GM23338 (cell line): ENCODE results near the gene PIGZ. TPM values are rescaled to one million over a fixed set of nuclear protein-coding genes. Genes with fewer than 3 reads are reported as not detected.

Source experiments
- ATAC-seq: fragments of 200-7000 bp; cut with Tn5 transposase; 3 replicates; pipeline ENCODE4 v1.9.1; 2020
- DNase-seq: peaks from one replicate; pipeline ENCODE4 v3.0.0-alpha.2; 2015; ENCODE audit warnings: low spot score
- H2AFZ ChIP-seq: fragments of 200-600 bp; sonication (generic); 2 replicates; pipeline ENCODE4 v1.8.0; 2016; ENCODE audit warnings: antibody characterized with exemption, mild to moderate bottlenecking, moderate library complexity
- H3F3A ChIP-seq: fragments of 200-600 bp; sonication (generic); replicated peaks from 2 replicates; pipeline ENCODE4 v1.8.0; 2017; ENCODE audit warnings: antibody characterized with exemption, mixed run types, low read depth
- H3K27ac ChIP-seq: fragments of 200-600 bp; sonication (generic); 2 replicates; pipeline ENCODE4 v1.6.1; 2016; ENCODE audit warnings: low read depth
- H3K27me3 ChIP-seq: fragments of 200-600 bp; sonication (generic); 2 replicates; pipeline ENCODE4 v1.8.0; 2016; ENCODE audit warnings: mild to moderate bottlenecking, mixed run types, moderate library complexity; ENCODE audit not compliant: insufficient read depth
- H3K36me3 ChIP-seq: fragments of 200-600 bp; sonication (generic); 2 replicates; pipeline ENCODE4 v1.8.0; 2016; ENCODE audit warnings: mild to moderate bottlenecking; ENCODE audit not compliant: insufficient read depth
- H3K4me1 ChIP-seq: fragments of 200-600 bp; sonication (generic); 2 replicates; pipeline ENCODE4 v1.8.0; 2016; ENCODE audit warnings: mild to moderate bottlenecking, moderate library complexity; ENCODE audit not compliant: insufficient read depth
- H3K4me2 ChIP-seq: fragments of 200-600 bp; sonication (generic); 2 replicates; pipeline ENCODE4 v1.7.1; 2017; ENCODE audit warnings: mixed run types
- H3K4me3 ChIP-seq: fragments of 200-600 bp; sonication (generic); 2 replicates; pipeline ENCODE4 v1.6.1; 2016; ENCODE audit warnings: mixed run types
- H3K79me2 ChIP-seq: fragments of 200-600 bp; sonication (generic); replicated peaks from 2 replicates; pipeline ENCODE4 v1.8.0; 2017; ENCODE audit warnings: mild to moderate bottlenecking; ENCODE audit not compliant: insufficient read depth
- H3K9me2 ChIP-seq: fragments of 200-600 bp; sonication (generic); 2 replicates; pipeline ENCODE4 v1.8.0; 2017; ENCODE audit not compliant: insufficient read depth
- H4K20me1 ChIP-seq: fragments of 200-600 bp; sonication (generic); replicated peaks from 2 replicates; pipeline ENCODE4 v1.8.0; 2017; ENCODE audit warnings: mild to moderate bottlenecking; ENCODE audit not compliant: insufficient read depth
- H3K27ac Mint-ChIP-seq: 2 replicates; pipeline ENCODE4 v1.8.0; 2020; ENCODE audit warnings: inconsistent platforms, mild to moderate bottlenecking, moderate library complexity, mixed read lengths
- H3K27me3 Mint-ChIP-seq: 3 replicates; pipeline ENCODE4 v1.8.0; 2022; ENCODE audit warnings: low read depth, mild to moderate bottlenecking, moderate library complexity, mixed read lengths, inconsistent platforms; ENCODE audit not compliant: insufficient read depth, poor library complexity
- H3K36me3 Mint-ChIP-seq: 3 replicates; pipeline ENCODE4 v1.8.0; 2021; ENCODE audit warnings: low read depth, mild to moderate bottlenecking, inconsistent platforms, moderate library complexity, mixed read lengths
- H3K4me1 Mint-ChIP-seq: 3 replicates; pipeline ENCODE4 v1.8.0; 2020; ENCODE audit warnings: mild to moderate bottlenecking, inconsistent platforms, mixed read lengths
- H3K4me3 Mint-ChIP-seq: 3 replicates; pipeline ENCODE4 v1.8.0; 2021; ENCODE audit warnings: moderate library complexity, mild to moderate bottlenecking, inconsistent platforms, mixed read lengths
- H3K9me3 Mint-ChIP-seq: 3 replicates; pipeline ENCODE4 v1.8.0; 2020; ENCODE audit warnings: moderate library complexity, mild to moderate bottlenecking, inconsistent platforms, mixed read lengths
- CTCF ChIP-seq, 2 experiments: fragments of 200-600 bp in 1 of 2; sonication (generic) in 1 of 2; conservative IDR thresholded peaks; 2 replicates each; pipeline versions ENCODE4 v1.5.1 to v1.6.1; 2016 to 2017; ENCODE audit warnings: antibody characterized with exemption in 2 of 2, low read depth in 2 of 2, mild to moderate bottlenecking in 2 of 2, moderate library complexity in 1 of 2
- EZH2 ChIP-seq: fragments of 200-600 bp; sonication (generic); IDR thresholded peaks from one replicate; pipeline ENCODE4 v1.8.0; 2017; ENCODE audit warnings: antibody characterized with exemption, mild to moderate bottlenecking, low read depth; ENCODE audit not compliant: unreplicated experiment
- NANOG ChIP-seq: IDR thresholded peaks from 2 replicates; pipeline ENCODE4 v1.6.1; 2016; ENCODE audit warnings: antibody characterized with exemption, borderline replicate concordance
- POLR2AphosphoS5 ChIP-seq: IDR thresholded peaks from 2 replicates; pipeline ENCODE4 v1.6.1; 2016; ENCODE audit warnings: antibody characterized with exemption, low read depth
- STAT1 ChIP-seq: IDR thresholded peaks from one replicate; pipeline ENCODE4 v1.6.1; 2016; ENCODE audit warnings: antibody characterized with exemption; ENCODE audit not compliant: unreplicated experiment
- ZNF331 ChIP-seq: fragments of 250-450 bp; sonication (Bioruptor Pico); IDR thresholded peaks from 2 replicates; pipeline ENCODE4 v1.5.0; 2020; ENCODE audit warnings: low read depth, mild to moderate bottlenecking, moderate library complexity
- ZNF462 ChIP-seq: fragments of 250-450 bp; sonication (Bioruptor Pico); IDR thresholded peaks from 2 replicates; pipeline ENCODE4 v1.5.0; 2020; ENCODE audit warnings: mild to moderate bottlenecking, moderate library complexity
- polyA plus RNA-seq: library from polyadenylated mRNA; unstranded; fragments of >200 nt; fragmentation: Nextera tagmentation; extraction: Ambion mirVana; gene quantifications from 2 replicates; pipeline ENCODE4 v1.2.1, GENCODE V29; 2016
- total RNA-seq: library from RNA; depleted of rRNA; stranded (reverse); fragments of >200 nt; shearing (Covaris generic); gene quantifications from 2 replicates; pipeline ENCODE4 v1.2.3, GENCODE V29; 2014
- TF ChIP-seq, protein P1 (sequence below): IDR thresholded peaks from one replicate; pipeline ENCODE4 v1.6.1; 2018; ENCODE audit warnings: antibody characterized with exemption; ENCODE audit not compliant: unreplicated experiment

PIGZ gene
- total and polyA plus RNA-seq, 2 experiments from 2014 or later: 0.16 TPM; not detected in 1

DNA sequence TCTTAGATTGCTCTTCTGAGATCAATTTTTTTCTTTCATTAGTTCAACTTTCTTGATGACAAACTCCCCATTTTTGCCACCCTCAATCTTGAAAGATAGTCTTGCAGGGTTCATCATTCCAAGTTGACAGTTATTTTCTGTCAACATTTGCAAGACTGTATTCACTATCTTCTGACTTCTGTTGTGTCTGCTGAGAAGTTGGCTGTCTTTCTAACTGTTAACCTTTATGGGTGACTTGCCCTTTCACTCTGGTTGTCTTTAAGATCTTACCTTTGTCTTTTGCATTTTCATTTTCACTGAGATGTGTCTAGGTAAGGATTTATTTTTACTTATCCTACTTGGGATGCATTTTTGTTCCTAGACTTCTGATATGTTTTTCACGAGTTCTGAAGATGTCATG lies 14.6 kb upstream of the PIGZ start (continued):
- TF ChIP-seq ZNF462 (CRISPR knock-in tag): no peak
- no peak for TF ChIP-seq ZNF331 (CRISPR knock-in tag)
- no peak for TF ChIP-seq NANOG
- no peak for TF ChIP-seq EZH2
- TF ChIP-seq, protein P1, sequence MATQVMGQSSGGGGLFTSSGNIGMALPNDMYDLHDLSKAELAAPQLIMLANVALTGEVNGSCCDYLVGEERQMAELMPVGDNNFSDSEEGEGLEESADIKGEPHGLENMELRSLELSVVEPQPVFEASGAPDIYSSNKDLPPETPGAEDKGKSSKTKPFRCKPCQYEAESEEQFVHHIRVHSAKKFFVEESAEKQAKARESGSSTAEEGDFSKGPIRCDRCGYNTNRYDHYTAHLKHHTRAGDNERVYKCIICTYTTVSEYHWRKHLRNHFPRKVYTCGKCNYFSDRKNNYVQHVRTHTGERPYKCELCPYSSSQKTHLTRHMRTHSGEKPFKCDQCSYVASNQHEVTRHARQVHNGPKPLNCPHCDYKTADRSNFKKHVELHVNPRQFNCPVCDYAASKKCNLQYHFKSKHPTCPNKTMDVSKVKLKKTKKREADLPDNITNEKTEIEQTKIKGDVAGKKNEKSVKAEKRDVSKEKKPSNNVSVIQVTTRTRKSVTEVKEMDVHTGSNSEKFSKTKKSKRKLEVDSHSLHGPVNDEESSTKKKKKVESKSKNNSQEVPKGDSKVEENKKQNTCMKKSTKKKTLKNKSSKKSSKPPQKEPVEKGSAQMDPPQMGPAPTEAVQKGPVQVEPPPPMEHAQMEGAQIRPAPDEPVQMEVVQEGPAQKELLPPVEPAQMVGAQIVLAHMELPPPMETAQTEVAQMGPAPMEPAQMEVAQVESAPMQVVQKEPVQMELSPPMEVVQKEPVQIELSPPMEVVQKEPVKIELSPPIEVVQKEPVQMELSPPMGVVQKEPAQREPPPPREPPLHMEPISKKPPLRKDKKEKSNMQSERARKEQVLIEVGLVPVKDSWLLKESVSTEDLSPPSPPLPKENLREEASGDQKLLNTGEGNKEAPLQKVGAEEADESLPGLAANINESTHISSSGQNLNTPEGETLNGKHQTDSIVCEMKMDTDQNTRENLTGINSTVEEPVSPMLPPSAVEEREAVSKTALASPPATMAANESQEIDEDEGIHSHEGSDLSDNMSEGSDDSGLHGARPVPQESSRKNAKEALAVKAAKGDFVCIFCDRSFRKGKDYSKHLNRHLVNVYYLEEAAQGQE: no peak

DNA sequence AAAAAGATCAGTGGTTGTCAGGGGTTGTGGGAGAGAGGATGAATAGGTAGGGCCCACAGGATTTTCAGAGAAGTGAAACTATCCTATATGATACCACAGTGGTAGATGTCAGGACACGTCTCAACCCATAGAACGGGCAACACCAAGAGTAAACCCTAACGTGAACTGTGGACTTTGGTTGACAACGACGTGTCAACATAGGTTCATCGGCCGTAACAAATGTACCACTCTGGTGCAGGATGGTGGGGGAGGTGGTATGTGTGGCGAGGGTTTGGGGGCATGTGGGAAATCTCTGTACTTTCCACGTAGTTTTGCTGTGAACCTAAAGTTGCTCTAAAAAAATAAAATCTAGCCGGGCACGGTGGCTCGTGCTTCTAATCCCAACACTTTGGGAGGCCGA lies 13.0 kb upstream of the PIGZ start:
- DNase-seq (no peak), ATAC-seq (no peak)
- Histone ChIP-seq H3K4me2 (no peak overlapping the region), H4K20me1 (no peaks in the 10 kb centered on the region), H3K36me3 (no peaks in the 10 kb centered on the region), H2AFZ (no peak overlapping the region), H3K27me3 (no peaks in the 10 kb centered on the region), H3F3A (no peaks in the 10 kb centered on the region), H3K9me2 (no peaks in the 10 kb centered on the region), H3K4me3 (no peak overlapping the region), H3K4me1 (no peaks in the 10 kb centered on the region), H3K79me2 (no peaks in the 10 kb centered on the region), H3K27ac (no peak overlapping the region)
- peaks cover 5% of the 10 kb centered on the region; the same call in 2 of the 3 replicates for H3K36me3 Mint-ChIP-seq
- H3K27ac Mint-ChIP-seq: no peak overlapping the region
- H3K4me3 Mint-ChIP-seq: no peak overlapping the region
- peaks cover 3% of the 10 kb centered on the region; the same call in 1 of the 3 replicates for H3K4me1 Mint-ChIP-seq
- peaks cover 8% of the 10 kb centered on the region for H3K27me3 Mint-ChIP-seq
- H3K9me3 Mint-ChIP-seq: peaks cover 13% of the 10 kb centered on the region
- TF ChIP-seq, protein P1: no peak
- TF ChIP-seq CTCF (conservative IDR thresholded peaks at IDR 0.05; ENCODE audit: low read depth in 2 of 2) (no peak), POLR2AphosphoS5 (no peak), NANOG (no peak), STAT1 (no peak), ZNF331 (CRISPR knock-in tag) (no peak)
